ENCODE results near the gene ADGRD1. TPM values are rescaled to one million over a fixed set of nuclear protein-coding genes. Genes with fewer than 3 reads are reported as not detected.

ADGRD1 gene
- total and polyA plus RNA-seq, 2 of the 8 experiments (the other 6 are each of a cell fraction or from before 2014, with no cell fraction given) = 0.36 to 0.48 TPM

GRCh38 chr12:131155131-131155530 is 201.4 kb downstream of the ADGRD1 start:
- Histone ChIP-seq H3K79me2 (ENCODE audit: control insufficient read depth in 1 of 2, insufficient read depth in 2 of 2, low read length in 2 of 2) (no peaks in the 10 kb centered on the region), H3K36me3 (ENCODE audit: control insufficient read depth in 2 of 4, insufficient read depth in 4 of 4, low read length in 3 of 4) (no peaks in the 10 kb centered on the region), H3K27me3 (replicated peaks in 1 of 4; ENCODE audit: control insufficient read depth in 3 of 4, extremely low read depth in 1 of 4, insufficient read depth in 3 of 4, low read length in 3 of 4) (no peaks in the 10 kb centered on the region), H4K20me1 (replicated peaks in 1 of 2; ENCODE audit: control insufficient read depth in 1 of 2, insufficient read depth in 2 of 2, low read length in 2 of 2) (no peaks in the 10 kb centered on the region), H3K27ac (ENCODE audit: low read depth, low read length) (no peak overlapping the region), H2BK120ac (replicated peaks; ENCODE audit: low read depth, low read length) (no peak overlapping the region), H3K9ac (replicated peaks in 1 of 4; ENCODE audit: extremely low read depth in 1 of 4, low read depth in 3 of 4, low read length in 3 of 4) (no peak overlapping the region), H2BK5ac (ENCODE audit: low read depth, low read length) (no peak overlapping the region), H3K79me1 (ENCODE audit: low read depth, low read length) (no peaks in the 10 kb centered on the region), H3K9me3 (ENCODE audit: insufficient read depth in 2 of 2, low read depth in 1 of 2, low read length in 1 of 2) (no peaks in the 10 kb centered on the region), H3K23ac (ENCODE audit: insufficient read length) (no peak overlapping the region), H2BK12ac (ENCODE audit: low read depth, low read length) (no peak overlapping the region), H4K8ac (ENCODE audit: extremely low read depth, insufficient read depth, low read length) (0 out of 2 replicates have a peak overlapping the region, but pooled peaks have one; percentile 41), H3K4me1 (replicated peaks in 1 of 4; ENCODE audit: control insufficient read depth in 3 of 4, insufficient read depth in 4 of 4, low read length in 3 of 4) (no peaks in the 10 kb centered on the region), H3K4me3 (ENCODE audit: extremely low read depth in 1 of 4, insufficient read depth in 2 of 4, low read depth in 3 of 4, low read length in 4 of 4) (no peak overlapping the region), H4K5ac (ENCODE audit: insufficient read length, low read depth, low read length) (no peak overlapping the region), H3K18ac (ENCODE audit: extremely low read depth, low read length) (no peak overlapping the region), H3K4me2 (ENCODE audit: insufficient read depth in 1 of 2, low read depth in 2 of 2, low read length in 2 of 2) (no peak overlapping the region), H4K91ac (replicated peaks; ENCODE audit: insufficient read length, low read length) (no peak overlapping the region), H3K4ac (replicated peaks; ENCODE audit: insufficient read length, low read depth, low read length) (no peak overlapping the region), H2AFZ (ENCODE audit: low read length) (no peak overlapping the region), H2BK20ac (ENCODE audit: low read length) (no peak overlapping the region), H3K56ac (replicated peaks; ENCODE audit: insufficient read length, low read depth, low read length) (no peak overlapping the region), H2BK15ac (ENCODE audit: low read length) (no peak overlapping the region), H3K14ac (ENCODE audit: insufficient read length) (no peak overlapping the region), H3K23me2 (ENCODE audit: low read depth, low read length) (0 out of 2 replicates have a peak, but pooled peaks cover 2% of the 10 kb centered on the region), H2AK5ac (ENCODE audit: low read depth, low read length) (no peak overlapping the region)
- WGBS, 2 experiments (ENCODE audit: extremely low coverage in 1 of 2, insufficient coverage in 1 of 2, insufficient read length in 1 of 2, insufficient replicate concordance in 2 of 2, low coverage in 1 of 2, low lambda C conversion rate in 2 of 2, missing lambda C conversion rate in 1 of 2) = 80% methylated on average over 6 of the region's 6 CpGs; no CpG with 5 or more reads in 1 of the 2 experiments
- TF ChIP-seq RFX5 (IDR thresholded peaks at IDR 0.05; ENCODE audit: borderline replicate concordance, low read depth, low read length) (no peak), KDM5A (IDR thresholded peaks at IDR 0.05; ENCODE audit: low read length) (no peak), NANOG (IDR thresholded peaks at IDR 0.05; ENCODE audit: insufficient read depth, low read depth, low read length, poor library complexity, severe bottlenecking) (no peak), CREB1 (IDR thresholded peaks at IDR 0.05) (no peak), EZH2 (IDR thresholded peaks at IDR 0.05; ENCODE audit: low read depth, low read length, severe bottlenecking) (no peak), TAF7 (optimal IDR thresholded peaks at IDR 0.05; ENCODE audit: borderline replicate concordance, low read depth, low read length) (no peak), TAF1 (IDR thresholded peaks at IDR 0.05; ENCODE audit: low read depth, low read length) (no peak), PHF8 (conservative IDR thresholded peaks at IDR 0.05; ENCODE audit: low read depth, low read length) (no peak), TBP (IDR thresholded peaks at IDR 0.05; ENCODE audit: low read depth, low read length) (no peak)
- FAIRE-seq (no peak), DNase-seq (ENCODE audit: low read depth in 1 of 2, low spot score in 2 of 2) (no peak)
- ChIA-PET POLR2A (ENCODE audit: partially characterized antibody) (no interaction called here), CTCF (ENCODE audit: partially characterized antibody) (no interaction called here)

Data from H1 (cell line).